ENCODE data around the gene CARMIL1. TPM values are rescaled to one million over a fixed set of nuclear protein-coding genes. Genes with fewer than 3 reads are reported as not detected.

CARMIL1 gene
- total RNA-seq, 4 donors from 2014 or later = 6.2 to 17.2 (median 11.5) TPM

DNA sequence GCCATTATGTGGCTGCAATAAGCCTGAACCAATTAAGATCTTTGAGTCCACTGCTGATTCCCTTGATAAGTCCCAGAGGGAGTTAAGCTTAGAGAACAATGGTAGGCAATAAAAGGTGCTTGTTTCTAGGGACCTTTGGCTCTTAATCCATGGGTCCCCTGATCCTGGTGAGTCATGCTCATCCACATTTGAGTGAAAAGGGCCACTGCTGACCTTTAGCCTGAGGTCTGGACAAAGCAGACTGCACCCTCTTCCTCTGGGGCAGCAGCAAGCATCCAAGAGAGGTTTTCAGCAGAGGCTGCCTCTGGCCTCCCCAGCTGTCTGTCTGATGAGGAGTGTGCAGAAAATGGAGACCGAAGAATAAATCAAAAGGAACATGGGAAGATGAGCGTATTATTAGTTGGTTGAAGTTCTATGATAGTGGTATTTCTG lies 356.7 kb downstream of the CARMIL1 start:
- H3K27ac ChIP-seq = no peak overlapping the region
- H3K27me3 ChIP-seq = peaks cover 22% of the 10 kb centered on the region
- WGBS, 2 donors (ENCODE audit: low coverage in 1 of 2) = 83 to 85% methylated on average over 2 of the region's 2 CpGs
- ATAC-seq = no peak
- H3K4me1 ChIP-seq = no peaks in the 10 kb centered on the region
- no peak for TF ChIP-seq EP300 (IDR thresholded peaks at IDR 0.05)
- TF ChIP-seq POLR2A (IDR thresholded peaks at IDR 0.05) = no peak
- no peak for TF ChIP-seq POLR2AphosphoS5 (IDR thresholded peaks at IDR 0.05)
- TF ChIP-seq, protein P1, sequence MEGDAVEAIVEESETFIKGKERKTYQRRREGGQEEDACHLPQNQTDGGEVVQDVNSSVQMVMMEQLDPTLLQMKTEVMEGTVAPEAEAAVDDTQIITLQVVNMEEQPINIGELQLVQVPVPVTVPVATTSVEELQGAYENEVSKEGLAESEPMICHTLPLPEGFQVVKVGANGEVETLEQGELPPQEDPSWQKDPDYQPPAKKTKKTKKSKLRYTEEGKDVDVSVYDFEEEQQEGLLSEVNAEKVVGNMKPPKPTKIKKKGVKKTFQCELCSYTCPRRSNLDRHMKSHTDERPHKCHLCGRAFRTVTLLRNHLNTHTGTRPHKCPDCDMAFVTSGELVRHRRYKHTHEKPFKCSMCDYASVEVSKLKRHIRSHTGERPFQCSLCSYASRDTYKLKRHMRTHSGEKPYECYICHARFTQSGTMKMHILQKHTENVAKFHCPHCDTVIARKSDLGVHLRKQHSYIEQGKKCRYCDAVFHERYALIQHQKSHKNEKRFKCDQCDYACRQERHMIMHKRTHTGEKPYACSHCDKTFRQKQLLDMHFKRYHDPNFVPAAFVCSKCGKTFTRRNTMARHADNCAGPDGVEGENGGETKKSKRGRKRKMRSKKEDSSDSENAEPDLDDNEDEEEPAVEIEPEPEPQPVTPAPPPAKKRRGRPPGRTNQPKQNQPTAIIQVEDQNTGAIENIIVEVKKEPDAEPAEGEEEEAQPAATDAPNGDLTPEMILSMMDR (IDR thresholded peaks at IDR 0.05) = no peak
- no peaks in the 10 kb centered on the region for H3K36me3 ChIP-seq
- no peak overlapping the region for H3K4me3 ChIP-seq
- no peaks in the 10 kb centered on the region for H3K9me3 ChIP-seq

DNA sequence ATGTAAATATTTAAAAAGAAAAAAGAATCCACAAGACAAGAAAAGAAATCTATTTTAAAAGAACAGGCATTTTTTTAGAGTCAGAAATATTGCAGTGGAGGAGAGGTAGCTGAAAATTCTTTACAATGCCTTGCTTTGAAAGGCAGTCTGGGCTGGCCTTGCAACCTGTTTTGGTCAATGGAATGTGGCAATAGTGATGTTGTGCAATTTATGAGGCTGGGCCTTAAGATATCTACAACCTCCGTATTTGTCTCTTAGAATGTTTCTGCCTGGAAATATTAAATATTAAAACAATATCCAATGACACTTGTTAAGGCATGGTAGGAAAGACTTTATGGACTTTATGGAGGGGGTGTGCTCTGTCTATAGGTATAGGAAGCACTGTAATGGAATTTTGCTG lies 358.0 kb downstream of the CARMIL1 start:
- no peak for ATAC-seq
- H3K27me3 ChIP-seq = peaks cover 33% of the 10 kb centered on the region
- H3K4me1 ChIP-seq = no peaks in the 10 kb centered on the region
- no peak overlapping the region for H3K27ac ChIP-seq
- no peaks in the 10 kb centered on the region for H3K36me3 ChIP-seq
- peaks cover 0 to 8% (median 0%) of the 10 kb centered on the region in 3 donors for H3K9me3 ChIP-seq
- no peak overlapping the region for H3K4me3 ChIP-seq
- TF ChIP-seq, protein P1 (IDR thresholded peaks at IDR 0.05) = no peak
- TF ChIP-seq POLR2A (IDR thresholded peaks at IDR 0.05) (no peak), POLR2AphosphoS5 (IDR thresholded peaks at IDR 0.05) (no peak), EP300 (IDR thresholded peaks at IDR 0.05) (no peak)
- 67 to 78% methylated on average over 1 of the region's 1 CpG for WGBS, 2 donors (ENCODE audit: low coverage in 1 of 2)

DNA sequence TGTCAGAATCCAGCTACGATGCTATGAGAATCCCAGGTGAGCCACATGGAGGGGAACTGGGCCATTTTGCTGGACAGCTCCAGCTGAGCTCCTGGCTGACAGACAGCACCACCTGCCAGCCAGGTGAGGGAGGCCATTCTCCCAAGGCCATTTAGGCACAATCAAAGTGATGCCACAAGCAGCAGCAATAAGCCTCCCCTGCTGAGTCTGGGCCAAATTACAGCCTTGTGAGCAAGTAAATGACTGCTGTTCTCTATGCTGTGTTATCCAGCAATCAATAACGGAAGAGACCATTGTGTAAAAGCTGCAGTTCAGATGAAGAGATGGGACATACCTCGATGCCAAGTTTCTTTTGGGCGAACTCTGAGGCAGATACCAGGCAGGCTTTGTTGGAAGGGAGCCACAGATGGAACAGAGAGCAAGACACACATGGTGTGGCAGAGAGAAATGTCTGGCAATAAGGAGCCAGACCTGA lies 358.8 kb downstream of the CARMIL1 start:
- Histone ChIP-seq H3K9me3 (peaks cover 0 to 8% (median 0%) of the 10 kb centered on the region in 3 donors), H3K4me1 (no peaks in the 10 kb centered on the region), H3K27me3 (peaks cover 33% of the 10 kb centered on the region), H3K27ac (no peak overlapping the region), H3K36me3 (no peaks in the 10 kb centered on the region), H3K4me3 (no peak overlapping the region)
- 57 to 70% methylated on average over 2 to 4 of the region's 4 CpGs for WGBS, 2 donors (ENCODE audit: low coverage in 1 of 2)
- ATAC-seq = no peak
- TF ChIP-seq, protein P1 (IDR thresholded peaks at IDR 0.05) = no peak
- no peak for TF ChIP-seq EP300 (IDR thresholded peaks at IDR 0.05)
- no peak for TF ChIP-seq POLR2A (IDR thresholded peaks at IDR 0.05)
- no peak for TF ChIP-seq POLR2AphosphoS5 (IDR thresholded peaks at IDR 0.05)

DNA sequence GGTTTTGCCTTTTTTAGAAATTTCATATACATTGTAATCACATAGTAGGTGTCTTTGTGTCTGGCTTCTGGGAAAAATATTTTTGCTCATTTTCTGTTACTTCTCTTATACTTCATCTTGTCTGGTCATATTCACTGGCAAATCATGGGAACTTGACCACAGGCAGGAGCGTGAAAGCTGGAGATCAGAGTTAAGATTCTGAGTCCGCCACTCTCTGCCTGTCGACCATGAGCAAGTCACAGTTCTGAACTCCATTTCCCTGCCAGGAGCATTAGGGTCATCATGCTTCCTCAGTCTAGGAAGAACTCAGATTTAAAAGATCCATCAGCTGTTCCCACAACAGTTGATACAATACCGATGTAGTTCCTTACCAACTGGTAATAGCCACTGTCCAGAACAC lies 360.5 kb downstream of the CARMIL1 start:
- Histone ChIP-seq H3K27me3 (peaks cover 29% of the 10 kb centered on the region), H3K4me1 (no peaks in the 10 kb centered on the region), H3K27ac (no peak overlapping the region), H3K36me3 (no peaks in the 10 kb centered on the region), H3K9me3 (peaks cover 0 to 8% (median 0%) of the 10 kb centered on the region in 3 donors), H3K4me3 (no peak overlapping the region)
- 69% methylated on average over 2 of the region's 4 CpGs; no CpG with 5 or more reads in 1 of the 2 donors for WGBS, 2 donors (ENCODE audit: low coverage in 1 of 2)
- TF ChIP-seq POLR2A (IDR thresholded peaks at IDR 0.05) = no peak
- ATAC-seq = no peak

DNA sequence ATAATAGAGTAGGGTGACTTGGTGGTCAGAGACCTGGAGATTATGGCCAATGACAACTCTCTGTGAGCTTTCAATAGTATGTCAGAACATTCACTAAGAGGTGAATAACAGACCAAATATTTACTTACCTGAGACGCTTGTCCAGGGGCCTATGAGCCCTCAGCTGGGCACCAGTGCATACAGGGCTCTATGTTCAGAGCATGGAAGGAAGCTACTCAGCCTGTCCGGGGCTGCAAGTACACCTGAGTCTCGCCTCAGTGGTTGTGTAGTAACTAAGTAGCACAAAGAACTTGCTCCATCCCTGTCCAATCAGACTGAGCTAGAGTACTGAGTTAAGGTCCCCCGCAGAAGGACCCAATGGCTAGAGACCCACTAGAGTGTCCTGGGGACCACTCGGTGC lies 361.3 kb downstream of the CARMIL1 start:
- WGBS, 2 donors (ENCODE audit: low coverage in 1 of 2) = 74 to 77% methylated on average over 3 to 5 of the region's 5 CpGs
- H3K4me3 ChIP-seq = no peak overlapping the region
- ATAC-seq = no peak

More for the DNA sequence above, 361.3 kb downstream of the CARMIL1 start:
- H3K9me3 ChIP-seq = peaks cover 0 to 8% (median 0%) of the 10 kb centered on the region in 3 donors
- H3K27me3 ChIP-seq = peaks cover 29% of the 10 kb centered on the region
- no peak overlapping the region for H3K27ac ChIP-seq
- H3K4me1 ChIP-seq = no peaks in the 10 kb centered on the region
- no peaks in the 10 kb centered on the region for H3K36me3 ChIP-seq
- no peak for TF ChIP-seq POLR2A (IDR thresholded peaks at IDR 0.05)
- TF ChIP-seq, protein P1 (IDR thresholded peaks at IDR 0.05) = no peak
